ENCODE measurements around the gene GJB2. TPM values are rescaled to one million over a fixed set of nuclear protein-coding genes. Genes with fewer than 3 reads are reported as not detected.
A peak's percentile ranks its signal among the peaks of the same experiment; 100 is the strongest.
"Not testable (repeated sequence)": the region's sequence is repeated elsewhere in the genome, so short reads cannot be mapped to it uniquely, and the experiment has no call there.

The GJB2 gene
- total RNA-seq, 1 donor from 2014 or later: 3.3 TPM

GRCh38 chr13:20170921-20171320, 21.8 kb downstream of the GJB2 start:
- intact Hi-C loops (cut with micrococcal nuclease): no loop called here
- peaks cover 61% of the 10 kb centered on the region for H3K27me3 Mint-ChIP-seq
- H3K36me3 Mint-ChIP-seq (ENCODE audit: low read depth): no peaks in the 10 kb centered on the region
- no peak for DNase-seq
- H3K27ac Mint-ChIP-seq: no peak overlapping the region
- no peak overlapping the region for H3K4me3 Mint-ChIP-seq
- peaks cover 14% of the 10 kb centered on the region for H3K4me1 Mint-ChIP-seq
- H3K9me3 Mint-ChIP-seq: no peaks in the 10 kb centered on the region

GRCh38 chr13:20168396-20168795, 24.3 kb downstream of the GJB2 start:
- DNase-seq: no peak
- peaks cover 49% of the 10 kb centered on the region for H3K27me3 Mint-ChIP-seq
- H3K27ac Mint-ChIP-seq: no peak overlapping the region
- no peak overlapping the region for H3K4me3 Mint-ChIP-seq
- peaks cover 7% of the 10 kb centered on the region for H3K4me1 Mint-ChIP-seq
- intact Hi-C loops (cut with micrococcal nuclease): no loop called here
- no peaks in the 10 kb centered on the region for H3K9me3 Mint-ChIP-seq
- no peaks in the 10 kb centered on the region for H3K36me3 Mint-ChIP-seq (ENCODE audit: low read depth)

DNA sequence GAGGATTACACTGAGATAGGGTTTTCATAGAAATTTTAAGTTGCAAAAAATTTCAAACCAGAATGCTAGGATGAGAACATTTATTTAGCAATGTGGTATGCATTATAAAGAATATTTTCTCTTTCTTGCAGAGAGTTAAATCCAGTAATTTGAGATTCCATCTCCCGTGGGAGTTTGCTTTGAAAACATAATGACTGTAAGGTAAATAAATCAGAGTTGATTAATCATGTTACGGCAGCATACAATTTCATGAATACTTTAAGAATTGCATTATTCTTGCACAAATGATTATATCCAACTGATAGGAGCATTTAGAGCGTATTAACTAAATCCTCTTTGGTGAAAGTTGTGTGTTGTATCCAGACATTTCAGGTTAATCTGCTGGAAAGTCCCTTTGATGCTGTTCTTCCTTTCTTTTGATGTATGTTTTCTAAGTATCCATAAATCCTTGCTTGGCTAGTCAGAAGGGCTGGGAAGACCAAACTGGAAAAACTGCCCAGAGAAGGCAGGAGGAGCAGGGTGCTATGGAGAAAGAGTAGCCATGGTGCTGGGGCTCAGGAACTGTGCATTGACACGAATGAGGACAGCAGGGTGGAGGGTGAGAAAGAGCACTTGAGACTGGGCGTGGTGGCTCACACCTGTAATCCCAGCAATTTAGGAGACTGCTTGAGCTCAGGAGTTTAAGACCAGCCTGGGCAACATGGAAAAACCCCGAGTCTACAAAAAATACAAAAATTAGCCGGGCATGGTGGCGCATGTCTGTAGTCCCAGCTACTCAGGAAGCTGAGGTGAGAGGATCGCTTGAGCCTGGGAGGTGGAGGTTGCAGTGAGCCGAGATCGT, 27.1 kb downstream of the GJB2 start:
- peak overlapping the region; percentile 49 for H3K27ac Mint-ChIP-seq
- H3K36me3 Mint-ChIP-seq (ENCODE audit: low read depth): no peaks in the 10 kb centered on the region
- DNase-seq: no peak
- H3K4me1 Mint-ChIP-seq: peaks cover 15% of the 10 kb centered on the region
- no peaks in the 10 kb centered on the region for H3K9me3 Mint-ChIP-seq
- H3K27me3 Mint-ChIP-seq: peaks cover 46% of the 10 kb centered on the region
- H3K4me3 Mint-ChIP-seq: no peak overlapping the region
- intact Hi-C loops (cut with micrococcal nuclease): no loop called here

- H3K36me3 Mint-ChIP-seq (ENCODE audit: low read depth): peaks cover 1% of the 10 kb centered on the region
- peak overlapping the region; percentile 77 for H3K4me3 Mint-ChIP-seq
- intact Hi-C loops (cut with micrococcal nuclease): loop anchor here (2.0 to 5.0 kb wide), 3 partner anchors 25 to 70 kb away; no protein-coding TSS in a partner anchor
- H3K27ac Mint-ChIP-seq: no peak overlapping the region
- H3K27me3 Mint-ChIP-seq: peaks cover 62% of the 10 kb centered on the region
- H3K4me1 Mint-ChIP-seq: peaks cover 18% of the 10 kb centered on the region
- DNase-seq: no peak
- no peaks in the 10 kb centered on the region for H3K9me3 Mint-ChIP-seq
Observed at GRCh38 chr13:20161951-20162300, 30.8 kb downstream of the GJB2 start.

GRCh38 chr13:20161275-20161950, 31.3 kb downstream of the GJB2 start:
- DNase-seq: peak; percentile 83
- H3K9me3 Mint-ChIP-seq: no peaks in the 10 kb centered on the region
- no peak overlapping the region for H3K27ac Mint-ChIP-seq
- peak overlapping the region; percentile 79 for H3K4me3 Mint-ChIP-seq
- peaks cover 18% of the 10 kb centered on the region for H3K4me1 Mint-ChIP-seq
- peaks cover 59% of the 10 kb centered on the region for H3K27me3 Mint-ChIP-seq
- peaks cover 1% of the 10 kb centered on the region for H3K36me3 Mint-ChIP-seq (ENCODE audit: low read depth)
- intact Hi-C loops (cut with micrococcal nuclease): loop anchor here (5.0 kb wide), 1 partner anchor 69 kb away; no protein-coding TSS in a partner anchor

- peak within 1 kb of the TSS; percentile 86 for H3K4me3 Mint-ChIP-seq
- peak within 1 kb of the TSS; percentile 79 for H3K27ac Mint-ChIP-seq
- H3K9me3 Mint-ChIP-seq: no peaks in the 10 kb centered on the region
- peaks cover 55% of the 10 kb centered on the region for H3K27me3 Mint-ChIP-seq
- H3K4me1 Mint-ChIP-seq: peaks cover 18% of the 10 kb centered on the region
- peaks cover 1% of the 10 kb centered on the region for H3K36me3 Mint-ChIP-seq (ENCODE audit: low read depth)
- intact Hi-C loops (cut with micrococcal nuclease): loop anchor here (5.0 kb wide), 1 partner anchor 68 kb away; no protein-coding TSS in a partner anchor
- DNase-seq: peak; percentile 86
Observed at GRCh38 chr13:20160306-20161274, 32.1 kb downstream of the GJB2 start, which contains the start of gene GJA3. Gene GJA3, minus strand, starts transcription at chr13:20161052. Its CDS starts 17,764 bp downstream, at chr13:20143288.

DNA sequence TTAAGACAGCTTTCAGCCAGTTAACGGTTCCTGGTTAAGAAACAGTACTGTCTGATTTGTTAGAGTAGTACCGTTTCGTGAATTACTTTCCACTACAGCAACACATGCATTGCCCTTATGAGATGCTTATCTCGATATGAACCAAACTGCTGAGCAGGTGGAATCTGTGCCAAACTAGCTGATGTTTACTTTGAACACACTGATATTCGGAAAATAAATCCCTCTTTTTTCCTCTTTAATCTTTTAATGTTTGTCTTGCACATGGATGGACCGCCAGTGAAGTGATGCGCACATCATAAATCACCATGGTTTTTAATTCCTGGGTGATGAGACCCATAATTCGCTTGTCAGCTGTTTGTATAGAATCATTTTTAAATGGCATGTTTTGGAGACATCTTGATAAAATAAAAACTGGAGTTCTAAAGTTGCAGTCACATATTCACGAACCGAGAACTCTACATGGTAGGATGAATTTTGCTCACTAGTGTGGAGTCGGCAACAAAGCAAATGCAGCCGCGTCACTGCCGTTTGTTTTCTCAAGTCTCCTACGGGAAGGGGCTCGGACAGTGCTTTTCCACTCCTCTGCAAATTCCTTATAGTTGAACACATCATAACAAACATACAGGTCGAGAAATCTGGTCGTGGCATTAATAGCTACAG, 33.0 kb downstream of the GJB2 start:
- no peak for DNase-seq
- Mint-ChIP-seq H3K4me3 (peak overlapping the region; percentile 86), H3K36me3 (ENCODE audit: low read depth) (peaks cover 1% of the 10 kb centered on the region), H3K27ac (no peak overlapping the region), H3K27me3 (peaks cover 56% of the 10 kb centered on the region), H3K4me1 (peaks cover 18% of the 10 kb centered on the region), H3K9me3 (no peaks in the 10 kb centered on the region)
- intact Hi-C loops (cut with micrococcal nuclease): loop anchor here (5.0 kb wide), 1 partner anchor 67 kb away; no protein-coding TSS in a partner anchor

DNA sequence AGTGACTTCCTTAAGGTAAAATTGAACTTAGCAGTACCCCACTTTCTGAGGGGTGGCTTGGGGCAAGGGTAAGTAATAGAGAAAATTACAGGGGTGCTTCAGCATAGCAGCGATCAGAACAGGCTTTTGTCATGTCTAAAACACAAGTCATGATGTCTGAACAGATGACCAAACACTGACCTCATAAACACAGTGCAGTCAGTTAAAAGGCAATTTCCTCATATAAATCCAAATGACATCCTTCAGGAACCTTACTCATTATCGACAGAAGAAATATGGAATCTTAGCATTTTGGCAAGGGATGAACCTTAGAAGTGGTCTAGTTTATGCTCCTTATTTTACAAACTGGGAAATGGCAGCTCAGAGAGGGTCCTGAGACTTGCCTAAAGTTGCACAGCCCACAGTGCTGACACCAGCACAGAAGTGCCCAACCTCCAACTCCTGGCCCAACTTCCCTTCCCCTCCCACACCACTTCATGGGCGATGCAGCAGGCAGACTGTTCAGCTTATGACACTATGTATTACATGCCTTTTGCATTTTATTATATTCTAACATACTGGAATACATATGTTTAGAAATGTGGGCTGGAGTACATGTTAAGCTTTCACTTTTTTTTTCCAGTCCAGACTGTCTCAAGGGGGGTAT, 35.5 kb downstream of the GJB2 start:
- Mint-ChIP-seq H3K4me1 (peaks cover 13% of the 10 kb centered on the region), H3K9me3 (no peaks in the 10 kb centered on the region), H3K27ac (no peak overlapping the region), H3K36me3 (ENCODE audit: low read depth) (peaks cover 1% of the 10 kb centered on the region), H3K4me3 (no peak overlapping the region), H3K27me3 (peaks cover 64% of the 10 kb centered on the region)
- intact Hi-C loops (cut with micrococcal nuclease): no loop called here
- DNase-seq: no peak

DNA sequence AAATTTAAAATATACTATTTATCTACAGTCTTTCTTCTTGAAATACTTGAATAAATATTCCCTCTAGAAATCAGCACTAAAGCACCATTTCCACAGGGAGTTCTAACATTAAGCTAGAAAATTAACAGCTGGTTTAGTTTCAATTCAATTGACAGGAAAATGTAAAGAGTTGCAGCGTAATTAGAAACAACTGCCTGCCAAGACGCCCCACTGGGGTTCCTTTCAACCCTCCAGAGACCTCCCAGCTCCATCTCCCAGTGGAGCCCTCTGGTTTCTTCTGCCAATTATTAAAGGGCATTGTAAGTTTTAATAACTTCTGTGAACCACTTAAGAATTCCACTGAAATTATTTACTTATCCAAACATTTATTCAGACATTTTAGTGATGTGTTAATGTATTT, 36.0 kb downstream of the GJB2 start:
- Mint-ChIP-seq H3K27me3 (peaks cover 62% of the 10 kb centered on the region), H3K36me3 (ENCODE audit: low read depth) (peaks cover 1% of the 10 kb centered on the region), H3K27ac (no peak overlapping the region), H3K9me3 (no peaks in the 10 kb centered on the region), H3K4me1 (peaks cover 10% of the 10 kb centered on the region), H3K4me3 (no peak overlapping the region)
- intact Hi-C loops (cut with micrococcal nuclease): no loop called here
- DNase-seq: no peak

DNA sequence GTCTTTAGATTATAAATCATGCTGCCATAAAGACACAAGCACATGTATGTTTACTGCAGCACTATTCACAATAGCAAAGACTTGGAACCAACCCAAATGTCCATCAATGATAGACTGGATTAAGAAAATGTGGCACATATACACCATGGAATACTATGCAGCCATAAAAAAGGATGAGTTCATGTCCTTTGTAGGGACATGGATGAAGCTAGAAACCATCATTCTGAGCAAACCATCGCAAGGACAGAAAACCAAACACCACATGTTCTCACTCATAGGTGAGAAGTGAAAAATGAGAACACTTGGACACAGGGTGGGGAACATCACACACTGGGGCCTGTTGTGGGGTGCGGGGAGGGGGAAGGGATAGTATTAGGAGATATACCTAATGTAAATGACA, 39.4 kb downstream of the GJB2 start:
- H3K36me3 Mint-ChIP-seq (ENCODE audit: low read depth); DNase-seq; H3K9me3 Mint-ChIP-seq; intact Hi-C loops (cut with micrococcal nuclease); H3K4me3 Mint-ChIP-seq; H3K27ac Mint-ChIP-seq; H3K4me1 Mint-ChIP-seq: not testable (repeated sequence)
- H3K27me3 Mint-ChIP-seq: peaks cover 58% of the 10 kb centered on the region

DNA sequence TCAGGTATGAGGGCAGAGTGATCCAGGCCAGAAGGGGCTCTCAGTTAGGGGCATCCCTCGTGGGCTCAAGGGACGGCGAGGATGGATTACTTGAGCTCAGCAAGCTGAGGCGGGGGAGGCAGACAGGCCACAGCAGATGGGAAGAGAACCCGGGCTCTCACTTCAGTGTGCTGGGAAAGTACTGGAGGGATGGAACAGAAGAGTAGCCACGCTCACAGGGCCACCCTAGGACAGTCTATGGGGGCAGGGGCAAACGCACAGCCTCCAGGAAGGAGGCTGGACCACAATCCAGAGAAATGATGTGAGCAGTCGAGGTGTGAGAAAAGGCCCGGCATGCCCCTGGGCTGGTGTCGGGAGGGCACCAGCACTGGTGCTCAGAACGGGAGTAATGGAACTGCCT, 41.1 kb downstream of the GJB2 start:
- Mint-ChIP-seq H3K36me3 (ENCODE audit: low read depth) (no peaks in the 10 kb centered on the region), H3K27me3 (peaks cover 55% of the 10 kb centered on the region), H3K4me3 (no peak overlapping the region), H3K27ac (no peak overlapping the region), H3K9me3 (no peaks in the 10 kb centered on the region), H3K4me1 (no peaks in the 10 kb centered on the region)
- no peak for DNase-seq
- intact Hi-C loops (cut with micrococcal nuclease): no loop called here

GRCh38 chr13:20151016-20151415, 41.7 kb downstream of the GJB2 start:
- Mint-ChIP-seq H3K36me3 (ENCODE audit: low read depth) (no peaks in the 10 kb centered on the region), H3K27me3 (peaks cover 53% of the 10 kb centered on the region), H3K4me3 (no peak overlapping the region), H3K4me1 (no peaks in the 10 kb centered on the region), H3K9me3 (no peaks in the 10 kb centered on the region), H3K27ac (no peak overlapping the region)
- intact Hi-C loops (cut with micrococcal nuclease): no loop called here
- DNase-seq: no peak

DNA sequence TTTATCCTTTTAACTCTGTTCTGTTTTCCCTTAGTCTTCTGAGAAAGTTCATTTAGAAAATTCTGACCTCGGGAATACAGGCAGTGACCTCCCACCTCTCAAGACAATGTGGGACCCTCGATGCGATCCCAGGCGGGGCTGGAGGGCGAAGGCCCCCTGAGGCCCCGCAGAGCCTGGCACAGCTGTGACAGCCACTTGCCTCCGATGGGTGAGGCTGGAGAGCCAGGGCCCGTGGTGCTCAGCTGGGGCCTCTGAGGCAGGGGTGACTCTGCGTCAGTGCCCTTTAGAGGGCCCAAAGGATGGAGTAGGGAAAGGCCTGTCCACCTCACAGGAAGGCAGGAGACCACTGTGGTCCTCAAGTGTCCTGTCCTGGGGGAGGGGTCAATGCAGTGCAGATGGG, 42.2 kb downstream of the GJB2 start:
- no peak overlapping the region for H3K4me3 Mint-ChIP-seq
- H3K27me3 Mint-ChIP-seq: peaks cover 51% of the 10 kb centered on the region
- DNase-seq: no peak
- no peaks in the 10 kb centered on the region for H3K4me1 Mint-ChIP-seq
- no peak overlapping the region for H3K27ac Mint-ChIP-seq
- H3K9me3 Mint-ChIP-seq: no peaks in the 10 kb centered on the region
- intact Hi-C loops (cut with micrococcal nuclease): no loop called here
- no peaks in the 10 kb centered on the region for H3K36me3 Mint-ChIP-seq (ENCODE audit: low read depth)
